GM12864 (cell line): ENCODE measurements around the gene CATSPERB.

Experiments
- DNase-seq: peaks from one replicate; pipeline ENCODE4 v3.0.0-alpha.2; 2011; ENCODE audit warnings: low read depth
- H3K4me3 ChIP-seq: 2 replicates; pipeline ENCODE4 v1.5.1; 2011; ENCODE audit warnings: mild to moderate bottlenecking, low read depth, low read length, control low read depth
- TF ChIP-seq, protein P1 (sequence below): IDR thresholded peaks from 2 replicates; pipeline ENCODE4 v1.5.1; 2011; ENCODE audit warnings: low read depth, mild to moderate bottlenecking, moderate library complexity, low read length, control low read depth, inconsistent platforms; ENCODE audit errors: missing control alignments

CATSPERB gene

GRCh38 chr14:91732859-91733477 lies 1.1 kb upstream of the CATSPERB start:
- TF ChIP-seq, protein P1, sequence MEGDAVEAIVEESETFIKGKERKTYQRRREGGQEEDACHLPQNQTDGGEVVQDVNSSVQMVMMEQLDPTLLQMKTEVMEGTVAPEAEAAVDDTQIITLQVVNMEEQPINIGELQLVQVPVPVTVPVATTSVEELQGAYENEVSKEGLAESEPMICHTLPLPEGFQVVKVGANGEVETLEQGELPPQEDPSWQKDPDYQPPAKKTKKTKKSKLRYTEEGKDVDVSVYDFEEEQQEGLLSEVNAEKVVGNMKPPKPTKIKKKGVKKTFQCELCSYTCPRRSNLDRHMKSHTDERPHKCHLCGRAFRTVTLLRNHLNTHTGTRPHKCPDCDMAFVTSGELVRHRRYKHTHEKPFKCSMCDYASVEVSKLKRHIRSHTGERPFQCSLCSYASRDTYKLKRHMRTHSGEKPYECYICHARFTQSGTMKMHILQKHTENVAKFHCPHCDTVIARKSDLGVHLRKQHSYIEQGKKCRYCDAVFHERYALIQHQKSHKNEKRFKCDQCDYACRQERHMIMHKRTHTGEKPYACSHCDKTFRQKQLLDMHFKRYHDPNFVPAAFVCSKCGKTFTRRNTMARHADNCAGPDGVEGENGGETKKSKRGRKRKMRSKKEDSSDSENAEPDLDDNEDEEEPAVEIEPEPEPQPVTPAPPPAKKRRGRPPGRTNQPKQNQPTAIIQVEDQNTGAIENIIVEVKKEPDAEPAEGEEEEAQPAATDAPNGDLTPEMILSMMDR: no peak
- no peak overlapping the region for H3K4me3 ChIP-seq
- no peak for DNase-seq

DNA sequence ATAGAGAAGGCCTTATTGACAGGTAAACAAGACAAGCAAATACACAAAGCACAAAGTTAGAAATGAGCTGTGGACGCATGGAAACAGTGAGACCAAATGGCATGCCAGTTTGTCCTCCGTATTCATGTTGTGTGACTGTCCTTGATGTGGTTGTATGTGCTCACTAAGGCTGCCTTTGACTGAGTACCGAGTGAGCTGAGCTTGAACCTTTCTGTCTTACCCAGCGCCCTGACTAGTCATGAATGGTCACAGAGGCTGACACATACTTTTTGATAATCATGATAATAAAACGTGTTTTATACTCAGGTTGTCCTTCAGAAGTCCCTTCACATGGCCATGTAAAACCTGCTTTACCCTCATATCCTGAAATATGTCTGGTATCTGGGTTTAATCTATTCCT lies 553 bp upstream of the CATSPERB start:
- no peak for DNase-seq
- TF ChIP-seq, protein P1: no peak
- no peak overlapping the region for H3K4me3 ChIP-seq

DNA sequence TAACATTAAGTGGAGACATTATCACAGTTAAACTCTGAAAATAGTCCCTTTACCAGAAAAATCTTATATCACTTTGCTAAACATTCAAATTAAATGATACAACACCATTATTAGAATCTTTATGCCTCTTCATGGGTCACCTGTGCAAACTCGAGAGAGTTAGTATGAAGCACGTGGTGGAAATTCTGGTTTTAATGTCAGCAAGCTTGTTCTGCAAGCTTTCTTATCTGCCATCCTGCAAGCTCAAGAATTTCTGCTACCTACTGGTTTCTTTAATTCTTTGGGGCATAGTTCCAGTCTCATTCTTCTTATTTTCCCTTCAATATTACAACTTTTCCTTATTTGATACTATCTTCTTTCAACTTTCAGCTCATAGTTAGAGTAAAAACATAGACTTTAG lies 868 bp downstream of the CATSPERB start:
- TF ChIP-seq, protein P1: no peak
- no peak for DNase-seq
- H3K4me3 ChIP-seq: no peak overlapping the region

GRCh38 chr14:91729756-91730155 lies 2.1 kb downstream of the CATSPERB start:
- TF ChIP-seq, protein P1: no peak
- no peak for DNase-seq
- H3K4me3 ChIP-seq: no peak overlapping the region

DNA sequence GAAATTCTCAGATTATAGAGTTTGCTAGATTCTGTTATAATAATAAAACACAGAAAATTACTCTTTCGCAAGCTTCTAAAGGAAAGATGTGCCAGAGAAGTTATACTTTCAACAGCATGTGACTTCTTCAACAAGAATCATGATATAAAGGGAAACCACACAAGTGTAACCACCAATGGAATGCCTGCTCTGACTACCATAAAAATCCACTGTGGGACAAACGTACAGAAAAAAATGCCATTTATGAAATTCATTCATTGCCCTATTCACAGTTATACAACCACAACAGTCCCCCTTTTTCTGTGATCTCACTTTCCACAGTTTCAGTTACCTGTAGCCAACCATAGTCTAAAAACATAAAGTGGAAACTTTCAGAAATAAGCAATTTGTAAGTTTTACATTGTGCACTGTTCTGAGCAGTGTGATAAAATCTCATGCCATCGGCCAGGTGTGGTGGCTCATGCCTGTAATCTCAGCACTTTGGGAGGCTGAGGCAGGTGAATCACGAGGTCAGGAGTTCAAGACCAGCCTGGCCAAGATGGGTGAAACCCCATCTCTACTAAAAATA lies 3.2 kb downstream of the CATSPERB start:
- H3K4me3 ChIP-seq: no peak overlapping the region
- TF ChIP-seq, protein P1: no peak
- DNase-seq: no peak

DNA sequence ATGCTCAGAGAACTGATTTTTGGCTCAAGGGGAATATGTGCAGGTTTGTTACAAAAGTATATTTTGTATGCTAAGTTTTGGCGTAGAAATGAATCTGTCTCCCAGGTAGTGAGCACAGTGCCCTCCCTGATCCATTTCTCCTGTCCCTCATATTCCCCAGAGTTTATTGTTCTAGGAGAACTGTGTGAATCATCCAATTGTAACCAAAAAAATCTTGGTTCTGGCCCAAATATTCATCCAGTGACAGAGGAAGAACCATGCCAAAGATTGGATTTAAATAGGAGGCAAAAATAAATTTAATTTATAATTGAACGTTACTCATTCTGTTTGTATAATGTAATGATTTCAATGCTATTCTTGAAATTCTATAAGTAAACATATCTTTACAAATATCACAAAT lies 4.8 kb downstream of the CATSPERB start:
- no peak overlapping the region for H3K4me3 ChIP-seq
- no peak for DNase-seq

More for the DNA sequence above, 4.8 kb downstream of the CATSPERB start:
- TF ChIP-seq, protein P1: no peak
